AG04449 (cell line): ENCODE results near the gene TP53I3.
"Not testable (repeated sequence)": the region's sequence is repeated elsewhere in the genome, so short reads cannot be mapped to it uniquely, and the experiment has no call there.

Experiments used
- CTCF ChIA-PET: fragments of 350-600 bp; formaldehyde crosslinking; extraction: SDS; loops from one replicate; lab custom pipeline; 2021; ENCODE audit warnings: antibody characterized with exemption; lab: Yijun Ruan, JAX
- POLR2A ChIA-PET: fragments of 400-600, 350-600 bp; formaldehyde crosslinking; extraction: SDS; loops from one replicate; lab custom pipeline; 2020; ENCODE audit warnings: antibody characterized with exemption, inconsistent platforms; lab: Yijun Ruan, JAX
- DNase-seq: peaks from one replicate; pipeline ENCODE4 v3.0.0-alpha.2; 2010; ENCODE audit warnings: low read depth, low spot score
- H3K4me3 ChIP-seq: 2 replicates; pipeline ENCODE4 v1.5.1; 2011; ENCODE audit warnings: low read depth, mild to moderate bottlenecking, control low read depth, low read length
- CTCF ChIP-seq: IDR thresholded peaks from one replicate; pipeline ENCODE4 v1.5.1; 2011; ENCODE audit warnings: mild to moderate bottlenecking, moderate library complexity, low read length, control low read depth, inconsistent platforms; ENCODE audit not compliant: insufficient read depth; ENCODE audit errors: missing control alignments

TP53I3 gene

GRCh38 chr2:24111407-24111901 is 26.8 kb upstream of the TP53I3 start:
- no peak for TF ChIP-seq CTCF

GRCh38 chr2:24110660-24111303 is 26.1 kb upstream of the TP53I3 start:
- no peak for DNase-seq
- ChIA-PET CTCF (interaction anchor here (1.0 to 3.4 kb wide), 5 partner anchors 12 to 288 kb away, joined by 3 to 17 read pairs (median 4); partner anchors contain the start of gene TP53I3), POLR2A (interaction anchor here (0.6 to 1.3 kb wide), 4 partner anchors 26 to 184 kb away, joined by 3 read pairs; partner anchors contain the start of genes ATAD2B and TP53I3)
- TF ChIP-seq CTCF = no peak
- no peak overlapping the region for H3K4me3 ChIP-seq

More at GRCh38 chr2:24111407-24111901, 26.8 kb upstream of the TP53I3 start:
- peak; percentile 56 for DNase-seq
- POLR2A ChIA-PET = interaction anchor here (0.6 to 1.3 kb wide), 3 partner anchors 64 to 184 kb away, joined by 3 read pairs; partner anchors contain the start of gene ATAD2B
- no peak overlapping the region for H3K4me3 ChIP-seq
- CTCF ChIA-PET = interaction anchor here (1.0 to 3.4 kb wide), 4 partner anchors 11 to 288 kb away, joined by 3 to 17 read pairs (median 4); partner anchors contain the start of gene TP53I3

- POLR2A ChIA-PET, DNase-seq, H3K4me3 ChIP-seq: not testable (repeated sequence)
- CTCF ChIA-PET = interaction anchor here (3.4 kb wide), 1 partner anchor 25 kb away, joined by 17 read pairs; the partner anchor contains the start of gene TP53I3
Observed at GRCh38 chr2:24109431-24109830, 24.8 kb upstream of the TP53I3 start.

GRCh38 chr2:24107336-24107735 is 22.7 kb upstream of the TP53I3 start:
- POLR2A ChIA-PET = no interaction called here
- CTCF ChIA-PET = interaction anchor here (1.6 kb wide), 1 partner anchor 22 kb away, joined by 7 read pairs; the partner anchor contains the start of gene TP53I3
- TF ChIP-seq CTCF = no peak
- no peak overlapping the region for H3K4me3 ChIP-seq
- no peak for DNase-seq

- no peak for DNase-seq
- CTCF ChIA-PET = interaction anchor here (0.7 kb wide), 1 partner anchor 276 kb away, joined by 4 read pairs; no protein-coding TSS in a partner anchor
- TF ChIP-seq CTCF = no peak
- POLR2A ChIA-PET = no interaction called here
- no peak overlapping the region for H3K4me3 ChIP-seq
Observed at GRCh38 chr2:24106786-24107185, 22.2 kb upstream of the TP53I3 start.

GRCh38 chr2:24105816-24106215 is 21.2 kb upstream of the TP53I3 start:
- CTCF ChIA-PET = no interaction called here
- no peak for DNase-seq
- TF ChIP-seq CTCF = no peak
- no peak overlapping the region for H3K4me3 ChIP-seq
- POLR2A ChIA-PET = interaction anchor here (1.1 kb wide), 1 partner anchor 22 kb away, joined by 3 read pairs; the partner anchor contains the start of gene TP53I3
